Activated CD4-positive, alpha-beta T cell treated with anti-CD3 and anti-CD28 coated beads, Interleukin-2, amount 50 U/mL, for 48 hours (primary cell): ENCODE results near the gene PLLP.
"Not testable (repeated sequence)": the region's sequence is repeated elsewhere in the genome, so short reads cannot be mapped to it uniquely, and the experiment has no call there.

Experiments
- DNase-seq, 2 experiments: peaks; one replicate each; pipeline ENCODE4 v3.0.0-alpha.2; 2020

Gene PLLP

GRCh38 chr16:57301126-57301817, 16.8 kb upstream of the PLLP start:
- DNase-seq = no peak

GRCh38 chr16:57300387-57301125, 16.1 kb upstream of the PLLP start:
- DNase-seq = peak; percentile 98

GRCh38 chr16:57299719-57300386, 15.4 kb upstream of the PLLP start:
- DNase-seq = peak; percentile 86 to 88

- no peak for DNase-seq
These were observed 14.7 kb upstream of the PLLP start for GRCh38 chr16:57299009-57299718.

GRCh38 chr16:57297856-57298255, 13.4 kb upstream of the PLLP start:
- peak; percentile 27 to 38 for DNase-seq

- DNase-seq = no peak
These were observed 5.2 kb upstream of the PLLP start for GRCh38 chr16:57289391-57290257.

- DNase-seq = no peak
These were observed 907 bp upstream of the PLLP start for GRCh38 chr16:57285379-57285778.

- DNase-seq = no peak
These were observed 486 bp upstream of the PLLP start for GRCh38 chr16:57284952-57285363.

GRCh38 chr16:57283959-57284208, 588 bp downstream of the PLLP start:
- no peak for DNase-seq

GRCh38 chr16:57283214-57283958, 1.1 kb downstream of the PLLP start:
- DNase-seq = no peak

GRCh38 chr16:57282510-57283213, 1.8 kb downstream of the PLLP start:
- DNase-seq = no peak

GRCh38 chr16:57281791-57282190, 2.7 kb downstream of the PLLP start:
- no peak for DNase-seq

GRCh38 chr16:57279780-57280638, 4.5 kb downstream of the PLLP start:
- DNase-seq = no peak

- no peak for DNase-seq
These were observed 6.0 kb downstream of the PLLP start for GRCh38 chr16:57278494-57278893.

- DNase-seq = peak; percentile 71 to 73
These were observed 6.9 kb downstream of the PLLP start for GRCh38 chr16:57277586-57277985.

- DNase-seq = no peak
These were observed 7.9 kb downstream of the PLLP start for GRCh38 chr16:57276596-57276995.

- not testable (repeated sequence) for DNase-seq
These were observed 8.5 kb downstream of the PLLP start for GRCh38 chr16:57275946-57276345.

- no peak for DNase-seq
These were observed 10.6 kb downstream of the PLLP start for GRCh38 chr16:57273826-57274225.

GRCh38 chr16:57273359-57273758, 11.1 kb downstream of the PLLP start:
- DNase-seq = no peak

- no peak for DNase-seq
These were observed 12.5 kb downstream of the PLLP start for GRCh38 chr16:57271867-57272495.
